22Rv1 (cell line): ENCODE measurements around the gene KIAA1217.

Source experiments
- CTCF ChIP-seq: fragments of 450-650 bp; IDR thresholded peaks from 2 replicates; pipeline ENCODE4 v1.5.1; 2017; ENCODE audit warnings: mild to moderate bottlenecking
- ZFX ChIP-seq: fragments of 450-650 bp; IDR thresholded peaks from 2 replicates; pipeline ENCODE4 v1.6.1; 2017; ENCODE audit warnings: antibody characterized with exemption, borderline replicate concordance

GRCh38 chr10:24545585-24545984, 336.6 kb downstream of the KIAA1217 start:
- TF ChIP-seq CTCF (no peak), ZFX (no peak)
